ENCODE data around the gene NDUFAF8.

The NDUFAF8 gene

DNA sequence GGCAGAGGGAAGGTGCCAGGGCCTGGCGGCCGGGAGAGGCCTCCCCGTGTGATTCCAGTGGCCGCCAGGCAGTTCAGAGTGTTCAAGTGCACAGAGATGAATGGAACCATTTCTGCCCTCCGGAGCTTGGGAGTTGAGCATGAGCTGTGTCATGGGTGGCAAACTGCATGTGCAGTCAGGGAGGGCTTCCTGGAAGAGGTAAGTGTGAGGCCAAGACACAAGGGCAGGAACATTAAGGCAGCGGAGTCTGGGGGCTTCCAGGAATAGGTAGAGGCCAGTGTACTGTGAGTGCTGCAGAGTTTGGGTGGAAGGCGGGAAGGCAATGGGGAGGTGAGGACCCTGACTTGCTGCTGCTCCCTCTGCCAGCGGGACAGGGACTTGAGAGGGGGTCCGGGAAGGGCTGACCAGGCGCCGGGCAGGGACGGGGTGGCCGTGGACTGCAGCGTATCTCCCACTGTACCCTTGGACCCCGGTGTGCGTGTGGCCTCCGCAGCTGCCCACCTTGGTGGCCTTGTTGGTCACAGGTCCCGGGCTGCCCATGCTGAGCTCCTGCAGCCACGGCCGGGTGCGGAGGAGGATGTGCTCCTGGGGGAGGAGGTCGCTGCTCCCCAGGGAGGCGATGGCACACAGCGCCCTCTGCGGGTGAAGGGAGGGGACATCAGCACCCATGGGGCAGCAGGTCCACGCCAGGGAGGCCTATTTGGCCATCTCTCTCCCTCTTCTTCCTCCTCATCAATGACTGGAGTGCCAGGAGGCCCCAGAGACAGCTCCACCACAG is 8.9 kb upstream of the NDUFAF8 start:
- no peak overlapping the region for H3K4me3 ChIP-seq (ENCODE audit: control insufficient read depth in 1 of 7, extremely low read depth in 1 of 7, insufficient read depth in 4 of 7, low read depth in 2 of 7, low read length in 6 of 7)
- no peaks in the 10 kb centered on the region for H3K27me3 ChIP-seq (replicated peaks in 2 of 5; ENCODE audit: control insufficient read depth in 4 of 5, insufficient read depth in 5 of 5, low read length in 4 of 5)
- H3K9me3 ChIP-seq (ENCODE audit: control extremely low read depth in 1 of 5, control insufficient read depth in 4 of 5, insufficient read depth in 2 of 5, low read depth in 1 of 5, low read length in 4 of 5), result peaks cover 0 to 4% (median 0%) of the 10 kb centered on the region in 5 experiments
- peaks cover 8 to 58% (median 38%) of the 10 kb centered on the region in 4 experiments for H3K36me3 ChIP-seq (ENCODE audit: control insufficient read depth in 4 of 4, insufficient read depth in 4 of 4, low read length in 3 of 4)
- POLR2A ChIA-PET, result no interaction called here
- no peak overlapping the region for H3K27ac ChIP-seq (ENCODE audit: insufficient read depth in 1 of 2, low read depth in 1 of 2, low read length in 2 of 2, poor library complexity in 1 of 2, severe bottlenecking in 2 of 2)
- WGBS (ENCODE audit: insufficient coverage), result 97% methylated on average over 24 of the region's 26 CpGs
- no peak for DNase-seq
- CTCF ChIA-PET, result interaction anchor here (1.0 to 4.9 kb wide), 7 partner anchors 8 to 88 kb away, joined by 3 to 22 read pairs (median 3); partner anchors contain the start of genes NDUFAF8 and TEPSIN
- peaks cover 0 to 19% (median 12%) of the 10 kb centered on the region in 4 experiments for H3K4me1 ChIP-seq (ENCODE audit: control extremely low read depth in 1 of 4, control insufficient read depth in 4 of 4, insufficient read depth in 4 of 4, low read length in 3 of 4)

DNA sequence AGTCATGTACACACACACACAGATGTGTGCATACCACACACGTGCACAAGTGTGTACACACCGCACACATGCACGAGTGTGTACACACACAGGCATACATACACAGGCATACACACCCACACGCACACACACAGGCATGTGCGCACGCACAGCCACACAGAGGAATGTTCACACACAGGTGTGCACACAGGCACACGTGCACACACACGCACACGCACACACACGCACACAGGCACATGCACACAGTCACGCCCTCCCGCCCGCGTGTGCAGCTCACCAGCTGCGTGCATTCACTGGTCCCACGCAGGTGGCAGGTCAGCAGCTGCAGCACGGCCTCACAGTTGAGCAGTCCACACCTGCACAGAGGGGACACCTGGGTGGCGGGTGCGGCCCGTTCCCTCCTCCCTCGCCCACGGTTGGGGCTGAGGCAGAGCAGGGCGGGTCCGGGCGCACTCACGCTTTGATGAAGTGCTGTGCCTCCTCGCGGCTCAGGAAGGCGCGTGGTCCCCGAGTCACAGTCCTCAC is 7.9 kb upstream of the NDUFAF8 start:
- WGBS (ENCODE audit: insufficient coverage), result 89% methylated on average over 26 of the region's 31 CpGs
- Histone ChIP-seq H3K27me3 (replicated peaks in 2 of 5; ENCODE audit: control insufficient read depth in 4 of 5, insufficient read depth in 5 of 5, low read length in 4 of 5) (no peaks in the 10 kb centered on the region), H3K36me3 (ENCODE audit: control insufficient read depth in 4 of 4, insufficient read depth in 4 of 4, low read length in 3 of 4) (peaks cover 8 to 66% (median 42%) of the 10 kb centered on the region in 4 experiments), H3K4me3 (ENCODE audit: control insufficient read depth in 1 of 7, extremely low read depth in 1 of 7, insufficient read depth in 4 of 7, low read depth in 2 of 7, low read length in 6 of 7) (no peak overlapping the region), H3K27ac (ENCODE audit: insufficient read depth in 1 of 2, low read depth in 1 of 2, low read length in 2 of 2, poor library complexity in 1 of 2, severe bottlenecking in 2 of 2) (no peak overlapping the region), H3K9me3 (ENCODE audit: control extremely low read depth in 1 of 5, control insufficient read depth in 4 of 5, insufficient read depth in 2 of 5, low read depth in 1 of 5, low read length in 4 of 5) (peaks cover 0 to 4% (median 0%) of the 10 kb centered on the region in 5 experiments), H3K4me1 (ENCODE audit: control extremely low read depth in 1 of 4, control insufficient read depth in 4 of 4, insufficient read depth in 4 of 4, low read length in 3 of 4) (peaks cover 0 to 19% (median 12%) of the 10 kb centered on the region in 4 experiments)
- ChIA-PET CTCF (interaction anchor here (1.0 to 4.9 kb wide), 5 partner anchors 8 to 89 kb away, joined by 3 to 22 read pairs (median 3); partner anchors contain the start of gene CEP131), POLR2A (no interaction called here)
- DNase-seq, result no peak

DNA sequence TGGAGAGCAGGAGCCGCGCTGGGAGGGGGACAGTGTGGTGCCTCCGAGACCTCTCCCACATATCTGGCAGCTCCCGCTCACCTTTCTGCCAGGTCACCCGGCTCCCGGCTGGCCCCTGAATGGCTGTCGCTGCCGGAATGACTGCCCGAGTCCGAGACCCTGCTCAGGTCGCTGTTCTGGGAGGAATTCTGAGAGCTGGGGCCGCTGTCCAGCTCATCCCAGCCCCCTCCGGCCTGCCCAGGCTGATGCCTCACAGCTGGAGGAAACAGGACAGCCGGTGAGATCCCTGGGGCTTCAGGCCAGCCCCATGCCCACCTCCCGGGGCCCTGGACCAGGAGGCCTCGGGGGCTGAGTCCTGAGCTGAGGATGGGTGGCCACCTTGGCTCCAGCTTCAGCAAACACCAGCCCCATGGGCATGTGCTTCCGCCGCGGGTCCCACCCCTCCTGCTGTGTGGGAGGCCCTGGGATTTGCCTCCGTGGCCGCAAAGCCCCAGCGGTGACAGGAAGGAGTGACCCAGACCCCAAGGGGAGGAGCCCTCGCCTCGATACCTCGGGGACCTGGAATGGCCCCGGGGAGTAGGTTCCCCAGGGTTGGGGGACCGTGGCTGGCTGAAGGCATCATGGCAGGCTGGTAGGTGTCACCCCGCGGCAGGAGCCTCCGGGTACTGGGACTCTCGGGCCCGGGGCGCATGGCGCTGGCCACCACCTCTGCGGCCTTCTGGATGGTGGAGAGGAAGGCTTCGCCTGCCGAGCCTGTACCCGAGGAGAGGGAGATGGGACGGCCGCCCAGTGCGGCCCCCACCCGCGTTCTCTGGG is 7.1 kb upstream of the NDUFAF8 start:
- Histone ChIP-seq H3K27ac (ENCODE audit: insufficient read depth in 1 of 2, low read depth in 1 of 2, low read length in 2 of 2, poor library complexity in 1 of 2, severe bottlenecking in 2 of 2) (no peak overlapping the region), H3K36me3 (ENCODE audit: control insufficient read depth in 4 of 4, insufficient read depth in 4 of 4, low read length in 3 of 4) (peaks cover 8 to 71% (median 45%) of the 10 kb centered on the region in 4 experiments), H3K27me3 (replicated peaks in 2 of 5; ENCODE audit: control insufficient read depth in 4 of 5, insufficient read depth in 5 of 5, low read length in 4 of 5) (no peaks in the 10 kb centered on the region), H3K4me1 (ENCODE audit: control extremely low read depth in 1 of 4, control insufficient read depth in 4 of 4, insufficient read depth in 4 of 4, low read length in 3 of 4) (peaks cover 0 to 19% (median 12%) of the 10 kb centered on the region in 4 experiments), H3K9me3 (ENCODE audit: control extremely low read depth in 1 of 5, control insufficient read depth in 4 of 5, insufficient read depth in 2 of 5, low read depth in 1 of 5, low read length in 4 of 5) (peaks cover 0 to 2% (median 0%) of the 10 kb centered on the region in 5 experiments), H3K4me3 (ENCODE audit: control insufficient read depth in 1 of 7, extremely low read depth in 1 of 7, insufficient read depth in 4 of 7, low read depth in 2 of 7, low read length in 6 of 7) (no peak overlapping the region)
- DNase-seq, result no peak
- WGBS (ENCODE audit: insufficient coverage), result 95% methylated on average over 34 of the region's 43 CpGs
- ChIA-PET CTCF (interaction anchor here (1.2 to 4.9 kb wide), 2 partner anchors 9 to 90 kb away, joined by 3 to 22 read pairs; partner anchors contain the start of gene CEP131), POLR2A (interaction anchor here (0.9 kb wide), 1 partner anchor 9 kb away, joined by 3 read pairs; the partner anchor contains the start of gene CEP131)

DNA sequence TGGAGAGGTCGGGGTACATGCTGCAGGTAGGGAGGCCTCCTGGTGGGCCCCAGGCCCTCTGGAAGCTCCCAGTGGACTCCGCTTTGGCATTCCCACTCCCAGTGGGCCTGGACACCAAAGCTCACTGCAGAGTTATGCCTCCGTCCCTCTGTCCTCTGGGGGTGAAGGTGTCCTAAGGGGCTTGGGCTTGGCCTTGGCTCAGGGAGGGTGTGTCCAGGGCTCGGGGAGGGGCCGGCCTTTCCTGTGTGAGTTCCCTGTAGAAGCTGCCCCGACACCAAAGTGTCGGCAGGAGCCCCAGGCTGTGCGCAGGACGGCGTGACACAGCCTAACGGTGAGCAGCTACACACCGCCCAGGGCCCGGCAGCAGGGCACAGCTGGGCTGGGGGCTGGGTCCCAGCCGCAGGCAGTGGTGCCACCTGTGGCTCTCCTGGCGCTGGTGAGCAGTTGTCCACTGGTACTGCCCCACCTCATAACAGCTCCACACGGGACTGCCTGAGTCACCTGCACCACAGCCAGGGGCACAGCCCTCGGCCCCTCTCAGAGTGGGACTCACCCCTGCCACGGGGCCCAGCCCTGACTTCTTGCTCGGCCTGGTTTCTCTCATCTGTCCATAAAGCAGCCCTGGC is 6.4 kb upstream of the NDUFAF8 start:
- peaks cover under 1 to 22% (median 17%) of the 10 kb centered on the region in 4 experiments for H3K4me1 ChIP-seq (ENCODE audit: control extremely low read depth in 1 of 4, control insufficient read depth in 4 of 4, insufficient read depth in 4 of 4, low read length in 3 of 4)
- peaks cover 8 to 71% (median 47%) of the 10 kb centered on the region in 4 experiments for H3K36me3 ChIP-seq (ENCODE audit: control insufficient read depth in 4 of 4, insufficient read depth in 4 of 4, low read length in 3 of 4)
- POLR2A ChIA-PET, result interaction anchor here (0.9 kb wide), 1 partner anchor 10 kb away, joined by 3 read pairs; the partner anchor contains the start of gene CEP131
- no peak overlapping the region for H3K4me3 ChIP-seq (ENCODE audit: control insufficient read depth in 1 of 7, extremely low read depth in 1 of 7, insufficient read depth in 4 of 7, low read depth in 2 of 7, low read length in 6 of 7)
- H3K27ac ChIP-seq (ENCODE audit: insufficient read depth in 1 of 2, low read depth in 1 of 2, low read length in 2 of 2, poor library complexity in 1 of 2, severe bottlenecking in 2 of 2), result no peak overlapping the region
- DNase-seq, result no peak
- no peaks in the 10 kb centered on the region for H3K9me3 ChIP-seq (ENCODE audit: control extremely low read depth in 1 of 5, control insufficient read depth in 4 of 5, insufficient read depth in 2 of 5, low read depth in 1 of 5, low read length in 4 of 5)
- H3K27me3 ChIP-seq (replicated peaks in 2 of 5; ENCODE audit: control insufficient read depth in 4 of 5, insufficient read depth in 5 of 5, low read length in 4 of 5), result no peaks in the 10 kb centered on the region
- CTCF ChIA-PET, result interaction anchor here (4.9 kb wide), 1 partner anchor 91 kb away, joined by 22 read pairs; no protein-coding TSS in a partner anchor
- WGBS (ENCODE audit: insufficient coverage), result 93% methylated on average over 16 of the region's 19 CpGs

DNA sequence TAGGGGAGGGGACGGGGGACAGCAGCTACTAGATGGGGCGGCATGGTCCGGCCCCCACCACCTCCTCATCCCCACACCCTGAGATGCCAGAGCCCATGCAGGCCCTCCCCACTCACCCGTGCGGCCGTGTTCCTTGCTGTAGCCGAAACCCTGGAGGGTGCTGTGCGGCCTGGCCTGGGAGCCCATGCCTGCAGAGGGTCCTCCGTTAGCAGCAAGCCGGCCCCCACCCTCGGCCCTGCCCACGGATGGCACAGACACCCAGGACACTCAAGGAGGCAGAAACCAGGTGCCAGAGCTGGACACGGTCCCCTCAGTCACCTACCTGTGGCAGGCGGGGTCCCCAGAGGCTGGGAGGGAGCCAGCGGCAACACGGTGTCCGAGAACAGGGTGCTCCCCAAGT is 5.8 kb upstream of the NDUFAF8 start:
- WGBS (ENCODE audit: insufficient coverage), result 97% methylated on average over 14 of the region's 17 CpGs
- Histone ChIP-seq H3K4me1 (ENCODE audit: control extremely low read depth in 1 of 4, control insufficient read depth in 4 of 4, insufficient read depth in 4 of 4, low read length in 3 of 4) (peaks cover 4 to 22% (median 17%) of the 10 kb centered on the region in 4 experiments), H3K36me3 (ENCODE audit: control insufficient read depth in 4 of 4, insufficient read depth in 4 of 4, low read length in 3 of 4) (peaks cover 8 to 71% (median 47%) of the 10 kb centered on the region in 4 experiments), H3K27ac (ENCODE audit: insufficient read depth in 1 of 2, low read depth in 1 of 2, low read length in 2 of 2, poor library complexity in 1 of 2, severe bottlenecking in 2 of 2) (no peak overlapping the region), H3K4me3 (ENCODE audit: control insufficient read depth in 1 of 7, extremely low read depth in 1 of 7, insufficient read depth in 4 of 7, low read depth in 2 of 7, low read length in 6 of 7) (no peak overlapping the region), H3K27me3 (replicated peaks in 2 of 5; ENCODE audit: control insufficient read depth in 4 of 5, insufficient read depth in 5 of 5, low read length in 4 of 5) (no peaks in the 10 kb centered on the region), H3K9me3 (ENCODE audit: control extremely low read depth in 1 of 5, control insufficient read depth in 4 of 5, insufficient read depth in 2 of 5, low read depth in 1 of 5, low read length in 4 of 5) (no peaks in the 10 kb centered on the region)
- no peak for DNase-seq
- ChIA-PET POLR2A (no interaction called here), CTCF (interaction anchor here (1.2 kb wide), 1 partner anchor 9 kb away, joined by 3 read pairs; no protein-coding TSS in a partner anchor)

DNA sequence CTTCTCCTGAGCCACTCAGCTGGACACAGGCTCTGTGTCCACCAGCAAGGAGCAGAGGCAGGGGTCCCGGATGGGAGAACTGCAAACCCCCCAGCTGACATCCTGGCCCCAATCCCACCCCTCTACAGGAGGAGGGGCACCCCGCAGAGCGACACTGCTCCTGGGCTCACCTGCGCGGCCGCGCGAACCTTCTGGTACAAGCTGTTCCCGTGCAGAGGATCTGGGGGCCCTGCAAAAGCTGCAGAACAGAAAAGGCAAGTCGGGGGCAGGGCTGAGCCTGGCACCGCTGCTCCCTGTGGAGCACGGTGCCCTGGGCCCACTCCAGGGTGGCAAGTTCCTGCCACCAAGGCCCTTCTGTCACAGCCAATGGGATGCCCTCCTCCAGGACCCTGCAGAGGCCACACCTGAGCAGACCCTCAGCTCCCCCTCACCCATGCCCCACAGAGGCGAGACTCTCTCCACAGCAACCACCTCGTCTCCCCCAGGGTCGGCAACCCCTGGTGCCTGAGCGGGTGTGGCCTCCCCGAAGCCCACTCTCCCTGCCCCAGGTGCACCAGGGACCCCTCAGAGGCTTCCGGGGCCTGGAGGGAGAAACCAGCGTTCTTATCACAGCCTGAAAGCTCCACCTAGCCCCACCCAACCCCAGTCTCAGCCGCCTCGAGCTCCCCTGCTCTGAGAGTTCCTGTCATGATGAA is 5.2 kb upstream of the NDUFAF8 start:
- Histone ChIP-seq H3K4me3 (ENCODE audit: control insufficient read depth in 1 of 7, extremely low read depth in 1 of 7, insufficient read depth in 4 of 7, low read depth in 2 of 7, low read length in 6 of 7) (no peak overlapping the region), H3K36me3 (ENCODE audit: control insufficient read depth in 4 of 4, insufficient read depth in 4 of 4, low read length in 3 of 4) (peaks cover 8 to 66% (median 45%) of the 10 kb centered on the region in 4 experiments), H3K9me3 (ENCODE audit: control extremely low read depth in 1 of 5, control insufficient read depth in 4 of 5, insufficient read depth in 2 of 5, low read depth in 1 of 5, low read length in 4 of 5) (no peaks in the 10 kb centered on the region), H3K27ac (ENCODE audit: insufficient read depth in 1 of 2, low read depth in 1 of 2, low read length in 2 of 2, poor library complexity in 1 of 2, severe bottlenecking in 2 of 2) (no peak overlapping the region), H3K27me3 (replicated peaks in 2 of 5; ENCODE audit: control insufficient read depth in 4 of 5, insufficient read depth in 5 of 5, low read length in 4 of 5) (no peaks in the 10 kb centered on the region), H3K4me1 (ENCODE audit: control extremely low read depth in 1 of 4, control insufficient read depth in 4 of 4, insufficient read depth in 4 of 4, low read length in 3 of 4) (peaks cover 4 to 18% (median 13%) of the 10 kb centered on the region in 4 experiments)
- ChIA-PET POLR2A (no interaction called here), CTCF (interaction anchor here (1.2 kb wide), 1 partner anchor 10 kb away, joined by 3 read pairs; no protein-coding TSS in a partner anchor)
- 95% methylated on average over 18 of the region's 21 CpGs for WGBS (ENCODE audit: insufficient coverage)
- DNase-seq, result no peak
